NCI-H2227 (cell line): ENCODE data around the gene CREG1.

ENCODE experiments used
- DNase-seq: peaks from one replicate; lab custom pipeline; 2025; ENCODE audit not compliant: unreplicated experiment; lab: John Stamatoyannopoulos, UW

The CREG1 gene

GRCh38 chr1:167532964-167533824, 20.4 kb downstream of the CREG1 start:
- no peak for DNase-seq

- no peak for DNase-seq
These were observed 21.2 kb downstream of the CREG1 start for GRCh38 chr1:167532375-167532774.

DNA sequence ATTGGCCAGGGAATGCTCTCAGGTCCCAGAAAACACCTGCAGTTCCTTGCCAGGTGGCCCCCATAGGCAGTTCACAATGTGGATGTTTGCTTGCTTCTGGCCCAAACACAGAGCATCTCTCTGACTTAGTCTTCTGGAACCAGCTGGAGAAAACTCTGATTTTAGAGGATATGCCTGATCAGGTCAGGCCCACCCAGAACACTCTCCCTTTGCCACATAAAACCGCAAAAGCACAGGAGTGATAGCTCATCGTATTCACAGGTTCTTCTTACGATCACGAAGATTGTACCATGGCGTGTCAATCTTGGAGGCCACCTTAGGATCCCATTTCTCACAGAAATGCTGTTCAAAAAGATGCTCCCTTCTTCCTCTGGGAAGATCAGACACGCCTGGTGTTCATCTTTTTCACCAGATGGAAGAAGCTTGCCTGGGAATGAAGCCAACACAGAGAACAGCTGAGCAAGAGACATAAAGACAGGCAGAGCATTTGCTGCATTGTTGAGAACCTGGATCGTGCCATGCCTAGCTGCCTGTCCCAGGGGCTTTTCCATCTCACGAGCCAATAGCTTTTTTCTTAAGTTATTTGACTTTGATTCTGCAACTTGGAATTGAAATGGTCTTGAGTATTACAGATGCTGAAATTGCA, 23.6 kb downstream of the CREG1 start:
- DNase-seq = no peak

DNA sequence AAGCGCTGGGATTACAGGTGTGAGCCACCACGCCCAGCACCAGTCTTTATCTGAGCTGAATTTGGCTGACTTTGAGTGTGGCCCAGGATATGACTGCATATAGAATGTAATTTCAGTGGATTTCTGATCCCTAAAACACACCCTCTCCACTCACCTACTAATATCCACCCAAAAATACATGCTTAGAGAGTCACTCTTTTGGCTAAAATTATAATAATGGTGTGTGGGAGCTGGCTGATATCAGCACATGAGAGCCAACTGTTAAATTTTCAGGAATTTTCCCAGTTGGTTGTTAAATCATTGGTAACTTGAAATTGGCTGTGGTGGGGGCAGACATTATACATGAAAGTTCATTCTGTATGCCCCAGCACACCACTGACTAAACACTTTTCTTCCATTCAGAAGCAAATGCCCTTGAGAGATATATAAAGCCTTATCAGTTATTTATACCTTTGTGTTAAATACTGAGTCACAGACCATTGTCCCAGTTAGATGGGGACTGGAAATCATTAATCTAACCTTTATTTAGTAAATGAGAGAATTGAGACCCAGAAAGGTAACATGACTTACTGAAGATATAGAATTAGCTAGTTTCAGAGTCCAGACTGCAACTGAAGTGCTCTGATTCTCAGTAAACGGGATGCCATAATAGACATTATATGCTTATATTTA, 25.4 kb downstream of the CREG1 start:
- DNase-seq = no peak

DNA sequence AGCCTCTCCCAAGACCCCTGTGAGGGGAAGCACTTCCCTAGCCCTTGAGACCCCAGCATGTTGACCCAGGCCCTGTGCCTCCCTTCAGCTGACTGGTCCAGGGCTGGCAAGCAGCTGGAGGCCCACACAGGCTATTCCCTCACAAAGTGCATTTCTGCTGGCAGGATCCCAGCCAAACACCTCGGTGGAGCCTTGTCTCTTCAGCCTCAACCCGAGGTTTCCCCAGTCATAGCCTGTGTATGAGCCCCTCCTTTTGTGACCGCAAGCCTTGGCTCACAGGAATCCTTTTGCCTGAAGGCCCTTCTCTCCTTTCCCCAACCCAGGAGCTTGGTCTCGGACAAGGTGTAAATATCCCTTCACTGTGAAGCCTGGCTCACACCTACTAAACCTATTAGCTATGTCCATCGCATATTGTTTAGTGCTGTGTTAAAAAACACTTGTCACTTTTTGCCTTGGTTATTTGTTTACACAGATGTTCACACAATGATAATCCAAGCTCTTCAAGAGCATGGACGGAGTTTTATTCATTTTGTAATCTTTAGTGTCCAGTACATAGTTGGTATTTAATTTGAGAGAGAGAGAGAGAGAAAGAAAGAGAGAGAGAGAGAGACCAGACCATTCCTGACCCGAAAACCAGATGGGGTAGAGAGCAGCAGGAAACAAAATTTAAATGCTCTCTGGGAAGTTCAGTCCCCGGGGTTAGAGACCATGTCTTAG, 26.7 kb downstream of the CREG1 start:
- DNase-seq = no peak

DNA sequence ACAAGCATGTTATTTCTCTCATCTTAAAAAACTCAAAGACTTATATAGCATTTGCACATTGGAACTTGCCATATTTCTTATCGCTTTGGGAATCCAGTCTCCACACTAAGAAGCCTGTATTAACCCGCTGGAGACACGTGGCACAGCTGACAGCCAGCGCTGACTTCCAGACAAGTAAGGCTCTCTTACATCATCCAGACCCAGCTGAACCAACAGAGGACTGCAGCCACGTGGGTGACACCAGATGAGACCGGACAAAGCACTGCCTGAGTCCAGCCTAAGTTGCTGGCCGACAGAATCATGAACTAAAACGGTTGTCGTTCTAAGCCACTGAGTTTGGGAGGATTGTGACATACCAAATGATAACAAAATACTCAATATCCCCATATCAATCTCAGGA, 28.9 kb downstream of the CREG1 start:
- DNase-seq = no peak

DNA sequence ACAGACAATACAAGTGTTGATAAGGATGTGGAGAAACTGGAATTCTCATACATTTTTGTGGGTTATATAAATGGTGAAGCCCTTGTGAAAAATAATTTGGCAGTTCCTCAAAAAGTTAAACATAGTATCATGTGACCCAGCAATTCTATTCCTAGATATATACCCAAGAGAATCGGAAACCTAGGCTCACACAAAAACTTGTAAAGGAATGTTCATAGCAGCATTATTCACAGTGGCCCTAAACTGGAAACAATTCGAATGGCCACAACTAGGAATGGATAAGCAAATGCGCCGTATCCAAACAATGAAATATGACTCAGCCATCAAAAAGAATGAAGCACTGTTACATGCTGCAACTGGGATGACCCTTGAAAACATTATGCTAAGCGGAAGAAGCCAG, 31.3 kb downstream of the CREG1 start:
- no peak for DNase-seq

- no peak for DNase-seq
These were observed 32.8 kb downstream of the CREG1 start for GRCh38 chr1:167520711-167521206.

GRCh38 chr1:167518331-167518700, 35.2 kb downstream of the CREG1 start, which contains the start of gene CD247:
TSS of gene CD247 (minus strand) at chr1:167518529. CDS start at chr1:167518465, 64 bp downstream.
- no peak for DNase-seq

GRCh38 chr1:167517535-167518330, 35.8 kb downstream of the CREG1 start:
- no peak for DNase-seq

DNA sequence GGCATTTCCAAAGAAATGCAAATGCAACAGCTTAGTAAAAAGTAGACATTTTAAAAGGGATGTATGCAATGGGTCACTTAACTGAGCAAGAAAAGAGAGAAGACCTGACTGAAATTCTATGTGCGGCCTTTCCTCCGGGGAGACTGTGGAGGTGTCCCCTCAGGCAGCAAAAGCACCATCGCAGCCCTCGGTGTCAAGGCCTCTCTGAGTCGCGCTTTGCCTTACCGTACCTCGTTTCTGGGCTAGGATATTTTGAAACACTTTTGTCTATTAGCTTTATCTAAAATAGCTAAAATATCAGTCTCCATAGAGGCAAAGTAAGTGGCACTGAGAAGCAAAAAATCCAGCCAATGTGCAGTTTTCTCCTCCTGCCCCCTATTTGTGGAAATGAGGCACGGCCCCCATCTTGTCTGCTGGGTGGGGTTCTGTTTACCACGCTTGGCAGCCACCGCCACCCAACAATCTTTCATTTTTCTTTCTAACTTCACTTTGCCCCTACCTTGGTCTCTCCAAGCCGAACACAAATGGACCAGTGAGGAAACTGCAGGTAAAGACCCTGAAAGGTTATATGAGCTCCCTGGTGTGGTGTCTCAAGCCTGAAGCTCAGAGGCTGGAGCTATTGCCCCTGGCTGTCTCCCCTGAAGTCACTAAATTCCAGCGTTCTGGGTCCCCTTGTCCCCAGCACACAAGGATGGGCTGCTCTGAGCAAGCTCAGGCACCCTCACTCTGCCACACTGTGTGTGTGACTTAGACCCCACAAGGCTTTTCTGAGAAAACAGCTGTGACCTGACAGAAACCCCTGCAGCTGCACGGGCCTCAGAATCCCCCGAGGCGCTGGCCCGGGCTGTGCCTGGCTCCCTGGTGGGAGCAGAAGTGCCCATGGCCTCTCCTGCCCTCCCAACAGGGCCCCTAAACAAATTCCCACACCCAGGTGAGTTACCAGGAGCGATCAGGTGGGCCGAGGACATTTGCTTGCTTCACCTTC, 36.9 kb downstream of the CREG1 start:
- no peak for DNase-seq

- no peak for DNase-seq
These were observed 37.7 kb downstream of the CREG1 start for GRCh38 chr1:167515893-167516321.

GRCh38 chr1:167515461-167515860, 38.1 kb downstream of the CREG1 start:
- no peak for DNase-seq

DNA sequence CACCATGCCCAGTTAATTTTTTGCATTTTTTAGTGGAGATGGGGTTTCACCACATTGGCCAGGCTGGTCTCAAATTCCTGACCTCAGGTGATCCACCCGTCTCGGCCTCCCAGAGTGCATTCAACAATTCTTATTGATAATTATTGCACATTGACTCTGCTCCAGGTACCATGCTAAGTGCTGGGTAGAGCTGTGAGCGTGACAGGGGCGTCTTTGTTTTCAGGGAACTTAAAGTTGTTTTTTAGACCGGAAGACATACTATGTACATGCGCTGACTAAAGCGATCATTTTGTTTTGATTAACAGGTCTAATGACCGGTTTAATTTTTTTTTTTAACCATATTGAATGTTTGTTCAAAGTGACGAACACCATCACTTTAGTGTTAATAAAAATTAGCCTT, 39.3 kb downstream of the CREG1 start:
- no peak for DNase-seq

- peak; percentile 49 for DNase-seq
These were observed 41.4 kb downstream of the CREG1 start for GRCh38 chr1:167512046-167512654.

DNA sequence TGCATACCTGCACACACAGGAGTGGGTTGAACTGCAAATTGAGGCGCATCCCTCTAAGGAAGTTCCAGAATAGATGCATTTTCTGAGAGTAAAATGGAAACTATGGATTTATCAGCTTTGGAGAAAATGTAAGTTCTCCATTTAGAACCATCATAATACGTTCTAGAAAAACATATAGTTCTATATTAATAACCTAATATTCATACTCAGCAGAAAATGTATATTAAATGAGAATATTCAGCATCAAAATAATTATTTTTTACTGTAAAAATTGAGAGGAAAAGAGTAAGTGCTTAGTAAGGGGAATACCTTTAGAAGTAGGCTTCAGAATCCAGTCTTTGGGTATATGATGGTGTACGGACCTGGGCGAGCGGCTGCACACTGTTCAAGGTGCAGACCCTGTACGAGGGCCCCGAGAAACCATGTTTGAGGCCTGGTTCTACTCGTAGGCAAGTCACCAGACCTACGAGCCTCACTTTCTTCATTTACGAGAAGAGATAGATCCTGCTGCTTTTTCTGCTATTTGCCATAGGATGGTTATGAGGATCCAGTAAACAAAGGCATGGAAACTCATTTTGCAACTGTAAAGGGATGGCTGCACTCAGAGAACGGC, 42.1 kb downstream of the CREG1 start:
- DNase-seq = no peak

GRCh38 chr1:167510881-167511280, 42.7 kb downstream of the CREG1 start:
- DNase-seq = no peak

DNA sequence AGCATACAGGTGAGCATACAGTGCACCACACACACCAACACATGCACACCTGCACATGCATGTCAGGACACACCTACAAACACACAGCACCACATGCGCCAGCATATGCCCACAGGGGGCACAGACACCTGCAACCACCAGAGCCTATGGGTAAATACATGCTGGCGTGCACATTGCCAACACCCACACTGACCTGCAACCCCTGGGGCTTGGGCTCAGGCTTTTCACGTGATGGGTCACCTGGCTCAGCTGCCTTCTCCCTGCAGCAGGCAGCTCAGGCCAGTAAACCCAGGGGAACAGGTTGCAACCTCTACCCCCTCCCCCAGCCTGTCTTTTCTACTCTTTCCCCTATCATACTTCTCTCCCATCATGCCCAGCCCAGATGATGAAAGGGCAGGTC, 43.3 kb downstream of the CREG1 start:
- no peak for DNase-seq
